Measurements from ENCODE around the gene UFC1.

Gene UFC1

GRCh38 chr1:161193561-161194235, 39.9 kb downstream of the UFC1 start:
- no peak for DNase-seq (ENCODE audit: low spot score)

DNA sequence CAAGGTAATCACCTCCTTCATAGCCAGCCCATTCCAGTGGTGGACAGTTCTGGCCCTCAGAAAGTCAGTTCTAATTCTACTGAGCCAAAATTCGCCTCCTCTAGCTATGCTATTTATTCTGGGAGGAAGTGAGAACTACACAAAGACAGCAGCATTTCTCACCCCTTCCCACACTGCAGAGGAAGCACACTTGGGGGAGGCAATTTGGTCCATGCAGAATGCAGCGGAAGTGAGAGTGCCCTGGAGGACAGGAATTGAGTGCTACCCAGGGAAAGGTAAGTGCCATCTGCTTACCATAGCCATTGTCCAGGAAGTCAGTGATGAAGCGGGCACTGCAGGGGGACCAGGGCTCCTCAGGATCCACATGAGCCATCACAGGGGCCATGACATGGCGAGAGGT, 41.4 kb downstream of the UFC1 start:
- no peak for DNase-seq (ENCODE audit: low spot score)

- DNase-seq (ENCODE audit: low spot score) = no peak
These were observed 42.3 kb downstream of the UFC1 start for GRCh38 chr1:161196111-161196510.

DNA sequence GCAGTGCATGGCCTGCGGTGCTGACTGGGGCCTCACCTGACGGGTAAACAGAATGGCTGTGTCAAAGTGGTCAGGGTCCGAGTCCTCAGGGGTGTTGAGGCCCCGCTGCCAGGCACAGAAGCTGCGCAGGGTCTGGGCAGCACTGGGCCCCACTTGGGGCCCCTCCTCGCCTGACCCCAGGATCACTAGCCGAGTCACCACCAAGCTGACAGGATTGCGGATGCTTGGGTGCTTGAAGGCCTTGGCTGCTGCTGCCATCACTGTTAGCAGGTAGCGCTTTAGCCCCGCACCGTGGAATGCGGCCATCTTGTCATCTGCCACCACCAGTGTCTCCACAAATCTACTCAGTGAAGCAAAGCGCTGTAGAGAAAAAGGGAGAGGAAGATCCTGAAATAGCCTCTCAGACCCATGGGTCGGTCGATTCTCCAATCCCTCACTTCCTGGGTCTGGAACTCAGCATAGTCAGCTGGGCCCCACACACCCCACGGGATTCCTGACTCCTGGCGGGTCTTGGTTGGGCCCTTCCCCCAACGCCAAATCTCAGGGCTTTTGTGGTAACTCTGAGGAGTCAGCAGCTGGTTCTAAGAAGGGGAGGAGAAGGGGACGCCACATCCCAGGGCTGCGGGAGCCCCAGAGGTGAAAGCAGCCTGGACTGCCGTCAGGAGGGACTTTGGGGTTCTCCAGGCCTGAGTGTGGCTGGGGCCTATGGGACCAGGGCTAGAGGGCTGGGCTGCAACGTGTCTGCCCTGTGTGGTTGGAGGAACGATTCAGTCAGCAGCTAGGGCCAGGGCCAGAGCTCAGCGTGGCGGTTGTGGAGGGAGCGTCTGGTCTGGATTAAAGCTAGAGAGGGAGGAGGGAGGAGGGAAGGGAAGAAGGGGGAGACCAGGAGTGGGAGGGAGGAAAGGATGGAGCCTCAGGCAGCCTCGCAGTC, 43.0 kb downstream of the UFC1 start:
- DNase-seq (ENCODE audit: low spot score) = peak; percentile 78

GRCh38 chr1:161197560-161198193, 43.9 kb downstream of the UFC1 start:
- DNase-seq (ENCODE audit: low spot score) = no peak

GRCh38 chr1:161198194-161198896, 44.6 kb downstream of the UFC1 start:
- DNase-seq (ENCODE audit: low spot score) = peak; percentile 81

- DNase-seq (ENCODE audit: low spot score) = peak; percentile 72
These were observed 45.2 kb downstream of the UFC1 start, which contains the start of gene ADAMTS4 for GRCh38 chr1:161198897-161199431. Gene ADAMTS4, minus strand, starts transcription at chr1:161199054. Its CDS starts 427 bp downstream, at chr1:161198627.

- DNase-seq (ENCODE audit: low spot score) = no peak
These were observed 45.8 kb downstream of the UFC1 start for GRCh38 chr1:161199506-161200139.

DNA sequence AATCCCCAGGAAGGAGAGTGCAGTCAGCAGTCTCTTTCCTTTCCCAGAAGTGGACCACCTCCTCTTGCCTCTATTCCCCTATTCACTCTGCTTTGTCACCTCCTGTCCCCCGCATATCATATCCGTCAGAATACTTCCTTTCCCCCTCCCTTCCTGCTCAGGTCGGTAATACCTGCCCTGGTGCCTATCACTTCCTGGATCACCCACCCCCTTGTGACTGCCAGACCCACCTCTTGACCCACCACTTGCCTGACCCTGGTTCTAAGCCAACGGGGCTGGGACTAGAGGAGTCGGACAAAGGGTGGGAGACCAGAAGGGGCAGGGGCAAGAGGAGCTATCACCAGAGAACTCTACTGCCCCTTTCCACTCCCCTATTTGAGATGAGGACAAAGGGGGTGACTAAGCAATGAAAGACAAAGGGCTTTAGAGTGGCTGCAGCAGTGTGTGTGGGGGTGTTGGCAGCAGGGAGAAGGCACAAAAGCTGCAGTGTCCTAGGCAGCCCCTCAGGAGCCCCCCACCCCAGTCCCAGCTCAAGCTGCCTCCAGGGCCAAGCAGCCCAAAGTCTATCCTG, 46.7 kb downstream of the UFC1 start:
- DNase-seq (ENCODE audit: low spot score) = no peak

DNA sequence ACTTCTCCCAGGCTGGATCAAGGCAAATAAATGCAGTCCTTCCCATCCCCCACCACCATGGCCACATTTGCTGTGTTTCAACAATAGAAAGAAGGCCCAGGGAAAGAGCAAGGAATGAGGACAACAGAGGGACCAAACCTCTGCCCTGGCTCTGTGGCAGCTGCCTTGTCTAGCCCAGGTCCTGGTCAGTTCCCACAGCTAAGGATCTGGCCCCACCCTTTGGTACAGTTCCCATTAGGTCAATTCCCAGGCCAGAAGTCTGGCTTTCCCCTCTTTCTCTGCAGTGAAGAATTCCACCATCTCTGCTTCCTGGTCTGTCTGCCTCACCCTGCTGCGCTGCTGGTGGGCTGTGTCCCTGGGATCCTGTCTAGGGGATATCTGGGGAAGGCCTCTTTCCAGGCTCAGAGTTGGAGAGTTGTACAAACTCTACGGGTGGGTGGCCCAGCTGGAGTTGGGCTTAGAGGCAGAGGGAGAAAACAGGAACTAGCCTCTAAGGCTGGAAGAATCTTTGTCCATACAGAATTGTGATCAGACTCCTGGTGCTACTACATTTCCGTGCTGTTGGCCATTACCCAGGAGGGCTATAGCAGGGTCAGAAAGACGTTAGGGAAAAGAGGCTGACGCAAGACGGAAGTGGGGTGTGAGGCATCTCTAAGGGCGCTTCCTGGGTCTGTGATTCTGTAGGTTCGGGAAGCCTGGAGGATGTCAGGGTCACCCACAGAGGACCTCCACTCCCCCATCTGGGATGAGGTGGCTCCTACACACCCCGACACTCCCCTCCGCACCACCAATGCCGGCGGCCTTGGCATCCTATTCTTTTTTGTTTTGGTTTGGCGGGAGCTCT, 47.4 kb downstream of the UFC1 start:
- DNase-seq (ENCODE audit: low spot score) = no peak

GRCh38 chr1:161201836-161202712, 48.3 kb downstream of the UFC1 start, which contains the start of gene NDUFS2:
Gene NDUFS2, plus strand, starts transcription at chr1:161202367. Its CDS starts 19 bp downstream, at chr1:161202386.
- peak; percentile 95 for DNase-seq (ENCODE audit: low spot score)

GRCh38 chr1:161206411-161207140, 52.8 kb downstream of the UFC1 start:
- DNase-seq (ENCODE audit: low spot score) = no peak

GRCh38 chr1:161207173-161207572, 53.4 kb downstream of the UFC1 start:
- DNase-seq (ENCODE audit: low spot score) = no peak

Data from ecto neural progenitor cell (in vitro differentiated cells).